ENCODE results near the gene GLRA3.
"Not testable (repeated sequence)": the region's sequence is repeated elsewhere in the genome, so short reads cannot be mapped to it uniquely, and the experiment has no call there.

Gene GLRA3

DNA sequence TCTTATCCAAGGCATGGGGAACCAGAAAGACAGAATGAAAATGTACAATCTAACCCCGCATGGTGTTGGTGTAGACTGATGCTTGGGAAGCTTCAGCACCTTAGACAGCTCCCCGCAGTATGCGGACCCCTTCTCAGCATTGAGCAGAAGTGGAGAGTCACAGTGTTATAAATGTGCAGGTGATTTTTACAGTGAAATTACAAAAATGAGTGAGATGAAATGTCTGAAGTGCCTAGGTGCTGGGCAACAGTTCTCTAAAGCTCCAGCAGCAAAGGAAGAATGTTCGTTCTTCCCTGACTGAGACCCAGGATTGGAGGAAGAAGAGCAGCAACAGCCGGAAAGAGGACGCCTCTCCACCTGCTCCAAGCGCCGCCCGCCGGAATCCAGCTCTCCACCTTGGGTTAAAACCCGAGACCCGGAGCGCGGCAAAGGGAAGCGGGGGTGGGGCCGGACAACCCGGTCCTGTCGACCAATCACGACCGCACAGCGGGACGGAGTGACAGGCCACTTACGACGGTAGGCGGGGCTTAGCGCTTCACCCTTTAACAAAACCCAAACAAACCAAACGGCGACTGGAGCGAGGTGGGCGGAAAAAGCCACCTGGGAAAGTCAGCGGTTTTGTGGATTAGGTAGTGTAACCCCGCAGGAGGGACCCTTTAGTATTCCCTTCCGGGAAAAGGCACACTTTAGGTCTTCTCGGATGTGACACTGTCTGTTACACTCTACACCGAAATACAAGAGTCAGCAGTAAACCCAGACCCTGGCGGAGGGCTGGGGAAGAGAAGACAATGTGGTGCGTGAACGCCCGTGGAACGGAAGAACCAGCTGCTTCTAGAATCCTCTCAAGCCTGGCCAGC lies at the start of gene GLRA3:
TSS of gene GLRA3 (minus strand) at position 403 of the 857 bp plus-strand sequence. CDS start 436 bp downstream, outside the sequence.
- in situ Hi-C loops (cut with HindIII; ENCODE audit: low sequenced_read_pairs): no loop called here

- in situ Hi-C loops (cut with HindIII; ENCODE audit: low sequenced_read_pairs): no loop called here
These were observed 45.9 kb upstream of the GLRA3 start for GRCh38 chr4:174874898-174875297.

DNA sequence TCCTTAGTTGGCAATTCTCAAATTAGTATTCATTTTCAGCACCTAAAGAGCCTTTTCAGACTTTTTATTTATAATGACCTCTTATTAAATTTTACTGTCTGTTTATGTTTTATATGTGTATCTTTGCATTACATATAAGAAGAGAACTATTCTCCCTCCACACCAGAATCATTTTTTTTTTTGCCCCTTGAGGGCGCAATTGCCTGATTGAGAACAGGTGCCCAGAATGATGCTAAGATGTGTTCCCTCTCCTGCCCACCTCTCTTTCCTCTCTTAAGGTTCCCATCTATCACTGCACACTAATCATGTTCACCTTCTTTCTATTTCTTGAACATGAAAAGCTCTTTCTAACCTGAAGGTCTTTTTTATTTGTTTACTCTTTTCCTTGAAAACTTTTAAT lies 44.9 kb upstream of the GLRA3 start:
- in situ Hi-C loops (cut with HindIII; ENCODE audit: low sequenced_read_pairs): no loop called here

DNA sequence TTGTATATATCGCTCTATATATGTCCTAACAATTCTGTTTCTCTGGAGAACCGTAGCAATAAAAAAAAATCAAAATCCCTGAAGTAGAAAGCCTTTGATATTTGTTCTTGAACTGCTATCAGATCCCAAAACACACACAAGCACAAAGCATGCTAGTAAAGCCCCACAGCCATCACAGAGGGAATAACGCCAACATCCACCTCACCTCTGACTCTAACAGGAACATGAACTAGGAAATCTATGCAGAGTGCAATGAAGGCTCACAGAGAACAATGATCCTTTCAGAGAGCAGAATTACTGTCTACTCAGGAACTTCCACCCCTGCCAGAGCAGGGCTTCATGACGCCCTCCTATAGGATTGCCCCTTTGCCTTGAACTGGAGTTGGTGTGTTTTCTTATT lies 44.1 kb upstream of the GLRA3 start:
- in situ Hi-C loops (cut with HindIII; ENCODE audit: low sequenced_read_pairs): not testable (repeated sequence)

DNA sequence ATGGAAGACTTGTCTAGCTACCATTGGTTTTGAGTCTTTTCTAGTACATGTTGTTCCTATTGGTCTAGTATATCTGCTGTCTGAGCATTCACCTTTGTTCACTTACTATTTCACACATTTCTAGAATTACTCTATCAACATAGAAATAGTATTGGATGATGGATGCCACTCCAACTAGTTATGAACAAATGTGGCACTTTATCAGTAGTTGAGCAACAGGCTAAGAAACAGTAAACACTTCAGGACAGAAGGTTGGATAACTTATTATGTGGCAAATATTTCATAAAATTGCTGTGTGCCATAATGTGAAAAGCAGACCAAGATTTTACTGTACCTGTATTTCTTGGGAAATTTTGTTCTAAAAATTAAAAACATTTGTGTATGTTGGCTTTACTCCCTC lies 42.4 kb upstream of the GLRA3 start:
- in situ Hi-C loops (cut with HindIII; ENCODE audit: low sequenced_read_pairs): no loop called here

DNA sequence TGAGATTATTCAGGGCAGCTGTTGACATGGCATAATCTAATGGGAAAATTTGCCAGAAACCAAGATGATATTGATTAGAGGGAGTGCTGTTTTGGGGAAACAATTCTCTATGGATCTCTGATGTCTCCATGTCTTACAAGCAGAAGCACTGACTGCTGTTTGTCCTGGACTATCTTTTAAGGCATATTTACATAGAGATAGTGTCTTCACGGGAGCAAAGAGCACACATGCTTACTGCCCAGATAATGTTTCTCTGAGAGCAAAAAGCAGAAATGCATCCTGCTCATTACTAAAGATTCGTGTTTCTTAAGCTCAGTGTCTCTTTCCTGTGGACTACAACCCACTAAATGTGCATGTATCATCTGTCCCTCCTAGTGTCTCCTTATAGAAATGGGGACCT lies 41.3 kb upstream of the GLRA3 start:
- in situ Hi-C loops (cut with HindIII; ENCODE audit: low sequenced_read_pairs): no loop called here

DNA sequence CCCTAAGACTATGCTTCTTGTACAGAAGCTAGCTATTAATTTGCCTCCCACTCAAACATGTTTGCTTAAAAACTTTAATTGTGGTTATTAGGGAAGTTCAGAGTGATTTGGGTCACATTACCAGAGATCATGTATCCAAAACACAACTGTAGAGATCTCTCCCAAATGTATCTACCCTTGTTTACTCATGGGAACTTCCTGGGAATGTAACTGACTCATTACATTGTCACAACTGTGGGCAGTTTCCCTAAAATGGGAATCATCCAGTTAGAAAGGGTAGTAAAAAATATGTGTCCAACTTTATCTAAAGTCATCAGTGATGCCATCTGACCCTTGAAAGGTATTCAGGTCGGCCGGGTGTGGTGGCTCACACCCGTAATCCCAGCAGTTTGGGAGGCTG lies 40.3 kb upstream of the GLRA3 start:
- in situ Hi-C loops (cut with HindIII; ENCODE audit: low sequenced_read_pairs): no loop called here

GRCh38 chr4:174867903-174868302 lies 38.9 kb upstream of the GLRA3 start:
- in situ Hi-C loops (cut with HindIII; ENCODE audit: low sequenced_read_pairs): no loop called here

DNA sequence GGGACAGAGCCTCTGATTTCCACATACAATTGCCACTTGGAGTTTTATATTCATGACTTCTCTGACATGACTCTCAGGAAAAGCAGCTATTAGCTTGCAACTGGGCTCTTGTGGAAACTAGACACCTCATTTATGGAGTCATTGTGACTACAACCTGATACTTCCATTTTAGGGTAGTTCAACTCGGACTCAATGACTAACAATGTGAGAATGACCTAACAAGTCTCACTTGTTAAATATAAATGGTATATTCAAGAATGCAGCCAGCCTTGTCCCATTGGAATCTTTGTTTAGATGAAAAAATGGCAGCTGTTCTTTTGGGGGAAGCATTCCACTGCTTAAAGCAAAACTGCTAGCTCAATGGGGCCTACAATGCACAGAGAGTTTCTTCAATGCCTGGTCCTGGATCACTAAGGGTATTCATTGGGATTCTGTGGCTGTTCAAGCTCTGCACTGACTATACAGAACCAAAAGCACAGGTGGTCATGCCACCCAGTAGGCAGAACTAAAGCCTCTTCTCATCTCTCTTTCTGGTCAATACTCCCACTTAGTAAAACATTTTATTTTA lies 36.5 kb upstream of the GLRA3 start:
- in situ Hi-C loops (cut with HindIII; ENCODE audit: low sequenced_read_pairs): no loop called here

GRCh38 chr4:174864031-174864430 lies 35.0 kb upstream of the GLRA3 start:
- in situ Hi-C loops (cut with HindIII; ENCODE audit: low sequenced_read_pairs): no loop called here

GRCh38 chr4:174860588-174860987 lies 31.5 kb upstream of the GLRA3 start:
- in situ Hi-C loops (cut with HindIII; ENCODE audit: low sequenced_read_pairs): no loop called here

GRCh38 chr4:174859904-174860303 lies 30.9 kb upstream of the GLRA3 start:
- in situ Hi-C loops (cut with HindIII; ENCODE audit: low sequenced_read_pairs): no loop called here

DNA sequence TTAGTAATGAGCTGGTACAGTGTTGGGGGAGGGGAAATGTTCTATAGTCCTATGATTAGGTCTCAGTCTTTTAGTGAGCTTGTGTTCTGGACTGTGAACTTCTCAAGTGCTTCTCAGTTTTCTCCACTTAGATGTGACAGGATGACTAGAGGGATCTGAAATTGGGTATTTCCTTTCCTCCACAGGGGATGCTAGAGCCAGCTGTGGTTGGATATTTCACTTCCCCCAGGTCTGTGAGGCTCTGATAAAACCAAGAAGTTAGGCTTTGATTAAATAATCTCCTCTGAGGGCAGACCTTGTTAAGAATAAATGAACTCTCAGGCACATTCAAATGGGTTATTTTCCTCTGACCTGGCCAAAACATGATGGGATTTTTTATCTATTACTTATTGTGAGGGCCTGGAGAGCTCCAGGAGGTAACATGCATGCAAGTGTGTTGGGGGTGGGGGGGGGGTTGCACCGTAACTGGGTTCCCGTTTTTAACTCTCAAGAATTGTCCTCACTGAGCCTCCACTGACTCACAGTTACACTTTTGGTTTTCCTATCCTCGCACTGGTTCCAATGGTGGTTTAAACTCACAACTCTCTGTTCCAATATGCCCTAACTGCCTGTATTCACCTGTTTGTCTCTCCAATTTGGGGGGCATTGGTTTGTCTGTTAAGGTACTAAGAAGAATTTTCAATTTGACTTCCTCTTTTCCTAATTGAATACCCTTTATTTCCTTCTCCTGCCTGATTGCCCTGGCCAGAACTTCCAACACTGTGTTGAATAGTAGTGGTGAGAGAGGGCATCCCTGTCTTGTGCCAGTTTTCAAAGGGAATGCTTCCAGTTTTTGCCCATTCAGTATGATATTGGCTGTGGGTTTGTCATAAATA lies 28.1 kb upstream of the GLRA3 start:
- in situ Hi-C loops (cut with HindIII; ENCODE audit: low sequenced_read_pairs): no loop called here

DNA sequence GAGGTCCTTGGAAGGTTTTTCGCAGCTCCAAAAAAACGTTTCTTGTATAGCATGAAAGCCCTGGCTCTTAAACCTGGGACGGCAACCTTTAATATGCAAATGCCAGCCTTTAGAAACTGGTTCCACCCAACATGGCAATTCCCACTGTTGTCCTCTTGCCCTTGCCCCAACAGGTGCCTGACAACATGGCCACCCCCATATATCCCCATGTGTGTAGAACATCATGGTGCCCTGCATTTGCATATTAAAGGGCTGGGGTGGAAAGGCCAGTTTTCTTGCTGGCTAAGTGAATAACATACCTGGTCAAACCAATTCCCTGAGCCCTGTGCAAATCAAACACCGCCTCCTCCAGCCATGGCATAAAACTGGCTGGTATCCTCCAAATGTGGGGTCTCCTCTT lies 26.0 kb upstream of the GLRA3 start:
- in situ Hi-C loops (cut with HindIII; ENCODE audit: low sequenced_read_pairs): no loop called here

DNA sequence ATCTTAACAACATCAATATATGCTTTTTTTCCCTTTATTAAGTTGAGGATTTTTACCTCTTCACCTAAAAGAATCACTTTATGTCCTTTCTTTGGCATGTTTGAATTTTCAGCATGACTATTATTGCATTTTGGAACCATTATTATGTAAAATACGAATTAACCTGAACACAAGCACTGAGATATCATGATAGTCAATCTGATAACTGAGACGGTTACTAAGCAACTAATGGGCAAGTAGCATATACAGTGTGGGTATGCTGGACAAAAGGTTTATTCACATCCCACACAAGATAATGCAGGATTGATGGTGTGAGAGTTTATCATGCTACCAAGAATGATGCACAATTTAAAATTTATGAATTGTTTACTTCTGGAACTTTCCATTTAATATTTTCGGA lies 24.6 kb upstream of the GLRA3 start:
- in situ Hi-C loops (cut with HindIII; ENCODE audit: low sequenced_read_pairs): no loop called here

- in situ Hi-C loops (cut with HindIII; ENCODE audit: low sequenced_read_pairs): no loop called here
These were observed 19.5 kb upstream of the GLRA3 start for GRCh38 chr4:174848596-174848995.

- in situ Hi-C loops (cut with HindIII; ENCODE audit: low sequenced_read_pairs): no loop called here
These were observed 18.9 kb upstream of the GLRA3 start for GRCh38 chr4:174847801-174848427.

GRCh38 chr4:174835536-174835935 lies 6.5 kb upstream of the GLRA3 start:
- in situ Hi-C loops (cut with HindIII; ENCODE audit: low sequenced_read_pairs): no loop called here

- in situ Hi-C loops (cut with HindIII; ENCODE audit: low sequenced_read_pairs): no loop called here
These were observed 5.4 kb upstream of the GLRA3 start for GRCh38 chr4:174834477-174834876.

DNA sequence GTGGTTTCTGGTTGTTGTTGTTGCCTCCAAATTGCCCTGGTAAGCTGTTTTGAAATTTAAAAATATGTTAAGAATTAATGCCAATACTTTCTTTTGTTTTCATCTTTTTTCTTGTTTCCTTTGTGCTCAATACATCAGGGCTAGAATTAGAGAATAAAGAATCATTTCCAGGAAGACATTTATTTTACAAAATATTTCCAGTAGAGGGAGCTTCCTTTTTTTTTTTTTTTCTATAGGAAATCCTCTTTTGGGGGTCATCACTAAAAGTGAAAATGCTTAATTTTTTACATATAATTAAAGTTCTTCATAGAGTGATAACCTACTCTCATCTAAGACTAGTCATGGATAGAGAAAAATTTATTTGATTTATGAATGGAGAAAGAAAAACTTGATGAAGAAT lies 2.4 kb downstream of the GLRA3 start:
- in situ Hi-C loops (cut with HindIII; ENCODE audit: low sequenced_read_pairs): no loop called here

GRCh38 chr4:174815282-174815681 lies 13.8 kb downstream of the GLRA3 start:
- in situ Hi-C loops (cut with HindIII; ENCODE audit: low sequenced_read_pairs): loop anchor here (5.0 kb wide), 1 partner anchor 102 kb away; the partner anchor contains the start of gene ADAM29
